Mesothelial cell of epicardium (in vitro differentiated cells): ENCODE measurements around the gene SLC25A33. TPM values are rescaled to one million over a fixed set of nuclear protein-coding genes. Genes with fewer than 3 reads are reported as not detected.
"Not testable (repeated sequence)": the region's sequence is repeated elsewhere in the genome, so short reads cannot be mapped to it uniquely, and the experiment has no call there.

Experiments
- DNase-seq, 2 experiments: peaks; one replicate each; pipeline ENCODE4 v3.0.0; 2021; ENCODE audit warnings: low spot score in 2 of 2; ENCODE audit not compliant: unreplicated experiment in 2 of 2
- H3K27ac Mint-ChIP-seq: 2 replicates; pipeline ENCODE4 v1.8.0; 2021; ENCODE audit warnings: mixed read lengths
- H3K27me3 Mint-ChIP-seq: 2 replicates; pipeline ENCODE4 v1.8.0; 2021; ENCODE audit warnings: low read depth, mixed read lengths
- H3K36me3 Mint-ChIP-seq: 2 replicates; pipeline ENCODE4 v1.8.0; 2021; ENCODE audit warnings: mixed read lengths
- H3K4me1 Mint-ChIP-seq: 2 replicates; pipeline ENCODE4 v1.8.0; 2021; ENCODE audit warnings: mixed read lengths
- H3K4me3 Mint-ChIP-seq: 2 replicates; pipeline ENCODE4 v1.8.0; 2021; ENCODE audit warnings: mild to moderate bottlenecking, moderate library complexity, mixed read lengths
- H3K9me3 Mint-ChIP-seq: 2 replicates; pipeline ENCODE4 v1.8.0; 2021; ENCODE audit warnings: mixed read lengths
- CTCF ChIP-seq: fragments of 200-600 bp; sonication (generic); IDR thresholded peaks from one replicate; pipeline ENCODE4 v1.5.0; 2021; ENCODE audit warnings: antibody characterized with exemption; ENCODE audit not compliant: unreplicated experiment
- total RNA-seq: library from RNA; stranded (reverse); gene quantifications from 3 replicates; pipeline ENCODE4 v1.2.1, GENCODE V29; 2021

The SLC25A33 gene
- total RNA-seq, 1 donor from 2014 or later: 4.7 TPM

DNA sequence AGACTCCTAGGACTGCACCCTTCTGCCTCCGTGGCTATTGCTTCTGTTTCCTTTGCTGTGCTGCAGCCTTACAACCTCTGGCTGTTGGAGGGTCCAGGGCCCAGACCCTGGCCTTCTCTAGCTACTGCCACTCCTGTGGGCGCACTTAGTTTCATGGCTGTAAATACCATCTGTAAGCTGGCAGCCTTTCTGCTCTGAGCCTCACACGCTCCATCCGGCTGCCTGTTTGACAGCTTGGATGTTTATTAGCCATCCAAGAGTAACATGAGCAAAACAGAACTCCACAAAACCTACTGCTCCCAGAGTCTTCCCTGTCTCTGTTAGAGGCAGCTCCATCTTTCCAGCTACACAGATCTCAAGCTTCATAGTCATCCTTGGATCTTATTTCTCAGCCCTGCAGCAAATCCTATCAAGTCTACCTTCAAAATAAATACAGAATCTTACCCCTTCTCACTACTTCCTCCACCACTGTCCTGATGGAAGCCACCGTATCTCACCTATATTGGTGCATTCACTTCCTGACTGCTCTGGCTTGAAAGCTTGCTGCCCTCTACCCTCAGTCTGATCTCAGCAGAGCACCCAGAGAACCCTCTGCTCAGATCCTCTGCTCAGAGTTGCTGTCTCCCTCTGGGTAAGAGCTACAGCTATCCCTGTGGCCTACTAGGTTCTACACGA, 19.1 kb downstream of the SLC25A33 start:
- H3K27ac Mint-ChIP-seq: no peak overlapping the region
- no peak for TF ChIP-seq CTCF
- H3K4me3 Mint-ChIP-seq: no peak overlapping the region
- H3K36me3 Mint-ChIP-seq: peaks cover 17% of the 10 kb centered on the region
- H3K4me1 Mint-ChIP-seq: peaks cover 15% of the 10 kb centered on the region
- H3K27me3 Mint-ChIP-seq: no peaks in the 10 kb centered on the region
- no peak for DNase-seq
- H3K9me3 Mint-ChIP-seq: no peaks in the 10 kb centered on the region

DNA sequence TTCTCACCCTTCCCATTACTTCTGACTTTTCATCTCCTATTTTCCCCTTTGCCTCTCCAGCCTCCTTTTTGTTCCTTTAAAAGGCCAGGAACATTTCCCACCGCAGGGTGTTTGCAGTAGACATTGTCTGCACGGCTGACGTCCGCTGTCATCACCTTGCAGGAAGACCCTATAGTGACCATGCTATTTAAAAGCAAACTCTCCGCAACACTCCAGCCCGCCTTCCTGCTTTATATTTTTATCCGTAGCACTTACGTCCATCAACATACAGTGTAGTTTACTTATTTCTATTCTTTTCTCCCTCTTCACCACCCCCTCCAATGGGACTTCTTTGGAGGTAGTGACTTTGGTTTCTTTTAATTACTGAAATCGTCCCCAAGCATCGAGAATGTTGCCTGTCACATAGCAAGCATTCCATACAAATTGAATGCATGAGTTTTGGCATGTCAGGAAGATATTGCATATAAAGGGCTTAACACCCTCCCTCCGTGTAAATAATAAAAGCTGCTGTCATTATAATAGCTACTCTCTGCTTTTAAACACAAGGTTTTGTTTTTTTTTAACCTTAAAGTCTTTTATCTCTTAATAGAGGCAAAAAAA, 19.8 kb downstream of the SLC25A33 start:
- H3K27ac Mint-ChIP-seq: no peak overlapping the region

DNA sequence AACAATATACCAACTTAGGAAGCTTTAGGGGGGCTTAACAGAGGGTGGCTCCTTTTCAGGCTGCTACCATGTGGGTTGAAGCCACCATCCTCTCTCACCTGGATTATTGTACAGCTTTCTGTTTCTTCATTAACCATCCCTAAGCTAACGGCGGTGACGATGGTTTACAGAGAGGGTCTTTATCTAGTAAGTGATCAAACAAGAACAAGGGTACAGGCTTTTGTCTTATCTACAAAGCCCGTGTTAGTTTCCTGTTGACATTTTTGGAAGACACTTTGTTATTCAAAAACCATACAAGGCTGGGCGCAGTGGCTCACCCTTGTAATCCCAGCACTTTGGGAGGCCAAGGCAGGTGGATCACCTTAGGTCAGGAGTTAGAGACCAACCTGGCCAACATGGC, 20.4 kb downstream of the SLC25A33 start:
- no peak for DNase-seq
- H3K27ac Mint-ChIP-seq: no peak overlapping the region
- no peaks in the 10 kb centered on the region for H3K27me3 Mint-ChIP-seq
- H3K9me3 Mint-ChIP-seq: peaks cover 4% of the 10 kb centered on the region
- no peak overlapping the region for H3K4me3 Mint-ChIP-seq
- no peak for TF ChIP-seq CTCF
- H3K4me1 Mint-ChIP-seq: peaks cover 15% of the 10 kb centered on the region
- peaks cover 21% of the 10 kb centered on the region for H3K36me3 Mint-ChIP-seq

More for the DNA sequence above, 19.8 kb downstream of the SLC25A33 start:
- no peak for TF ChIP-seq CTCF
- Mint-ChIP-seq H3K9me3 (peaks cover 2% of the 10 kb centered on the region), H3K4me3 (no peak overlapping the region), H3K4me1 (peaks cover 15% of the 10 kb centered on the region), H3K27me3 (no peaks in the 10 kb centered on the region), H3K36me3 (peaks cover 17% of the 10 kb centered on the region)
- no peak for DNase-seq

DNA sequence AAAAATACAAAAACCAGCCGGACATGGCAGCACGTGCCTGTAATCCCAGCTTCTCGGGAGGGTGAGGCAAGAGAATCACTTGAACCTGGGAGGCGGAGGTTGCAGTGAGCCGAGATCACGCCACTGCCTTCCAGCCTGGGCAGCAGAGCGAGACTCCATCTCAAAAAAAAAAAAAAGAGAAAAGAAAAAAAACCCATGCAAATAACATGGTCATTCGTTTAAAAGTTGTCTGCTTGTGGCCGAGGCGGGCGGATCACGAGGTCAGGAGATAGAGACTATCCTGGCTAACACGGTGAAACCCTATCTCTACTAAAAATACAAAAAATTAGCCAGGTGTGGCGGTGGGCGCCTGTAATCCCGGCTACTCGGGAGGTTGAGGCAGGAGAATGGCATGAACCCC, 20.8 kb downstream of the SLC25A33 start:
- H3K27me3 Mint-ChIP-seq, H3K9me3 Mint-ChIP-seq, H3K27ac Mint-ChIP-seq, DNase-seq, H3K4me3 Mint-ChIP-seq: not testable (repeated sequence)
- H3K4me1 Mint-ChIP-seq: peaks cover 15% of the 10 kb centered on the region
- peaks cover 25% of the 10 kb centered on the region for H3K36me3 Mint-ChIP-seq

- DNase-seq: no peak
- peaks cover 19% of the 10 kb centered on the region for H3K36me3 Mint-ChIP-seq
- H3K4me1 Mint-ChIP-seq: peaks cover 15% of the 10 kb centered on the region
- no peaks in the 10 kb centered on the region for H3K27me3 Mint-ChIP-seq
- TF ChIP-seq CTCF: no peak
- H3K9me3 Mint-ChIP-seq: peaks cover 4% of the 10 kb centered on the region
- H3K4me3 Mint-ChIP-seq: no peak overlapping the region
- peak overlapping the region; percentile 51 for H3K27ac Mint-ChIP-seq
Measured at GRCh38 chr1:9561429-9561828, 22.2 kb downstream of the SLC25A33 start.

DNA sequence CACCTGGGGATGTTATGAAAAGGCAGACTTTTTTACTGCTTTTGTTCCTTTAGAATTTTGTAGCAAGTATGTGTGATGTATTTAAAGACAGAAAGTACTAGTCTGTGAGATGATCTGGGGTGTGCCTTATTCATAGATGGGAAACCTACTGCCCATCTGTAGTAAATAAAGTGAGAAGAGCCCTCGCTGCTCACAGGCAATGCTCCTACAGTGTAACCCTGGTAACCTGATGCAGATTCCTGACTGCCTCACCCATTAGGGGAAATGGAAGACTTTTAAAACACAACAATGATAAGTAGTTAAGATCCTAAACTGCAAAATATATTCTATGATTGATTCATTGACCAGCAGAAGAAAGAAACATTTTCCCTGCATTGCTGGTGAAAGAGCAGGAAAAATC, 30.0 kb downstream of the SLC25A33 start:
- peaks cover 13% of the 10 kb centered on the region for H3K36me3 Mint-ChIP-seq
- no peak overlapping the region for H3K27ac Mint-ChIP-seq
- no peak for TF ChIP-seq CTCF
- DNase-seq: no peak
- no peaks in the 10 kb centered on the region for H3K27me3 Mint-ChIP-seq
- no peak overlapping the region for H3K4me3 Mint-ChIP-seq
- peaks cover 2% of the 10 kb centered on the region for H3K4me1 Mint-ChIP-seq
- peaks cover under 1% of the 10 kb centered on the region for H3K9me3 Mint-ChIP-seq

GRCh38 chr1:9570886-9571529, 31.7 kb downstream of the SLC25A33 start:
- H3K4me3 Mint-ChIP-seq, H3K36me3 Mint-ChIP-seq, H3K9me3 Mint-ChIP-seq, H3K27me3 Mint-ChIP-seq, H3K4me1 Mint-ChIP-seq, DNase-seq, H3K27ac Mint-ChIP-seq: not testable (repeated sequence)
